Urothelium cell line (cell line): Measurements from ENCODE around the gene DIP2A.
"Not testable (repeated sequence)": the region's sequence is repeated elsewhere in the genome, so short reads cannot be mapped to it uniquely, and the experiment has no call there.

ENCODE experiments used
- DNase-seq: peaks from one replicate; pipeline ENCODE4 v3.0.0; 2011; ENCODE audit warnings: low spot score, mixed read lengths
- FAIRE-seq: peaks from 2 replicates; lab custom pipeline; 2011; peaks lifted over from hg19 to GRCh38; lab: Jason Lieb, UNC

The DIP2A gene

DNA sequence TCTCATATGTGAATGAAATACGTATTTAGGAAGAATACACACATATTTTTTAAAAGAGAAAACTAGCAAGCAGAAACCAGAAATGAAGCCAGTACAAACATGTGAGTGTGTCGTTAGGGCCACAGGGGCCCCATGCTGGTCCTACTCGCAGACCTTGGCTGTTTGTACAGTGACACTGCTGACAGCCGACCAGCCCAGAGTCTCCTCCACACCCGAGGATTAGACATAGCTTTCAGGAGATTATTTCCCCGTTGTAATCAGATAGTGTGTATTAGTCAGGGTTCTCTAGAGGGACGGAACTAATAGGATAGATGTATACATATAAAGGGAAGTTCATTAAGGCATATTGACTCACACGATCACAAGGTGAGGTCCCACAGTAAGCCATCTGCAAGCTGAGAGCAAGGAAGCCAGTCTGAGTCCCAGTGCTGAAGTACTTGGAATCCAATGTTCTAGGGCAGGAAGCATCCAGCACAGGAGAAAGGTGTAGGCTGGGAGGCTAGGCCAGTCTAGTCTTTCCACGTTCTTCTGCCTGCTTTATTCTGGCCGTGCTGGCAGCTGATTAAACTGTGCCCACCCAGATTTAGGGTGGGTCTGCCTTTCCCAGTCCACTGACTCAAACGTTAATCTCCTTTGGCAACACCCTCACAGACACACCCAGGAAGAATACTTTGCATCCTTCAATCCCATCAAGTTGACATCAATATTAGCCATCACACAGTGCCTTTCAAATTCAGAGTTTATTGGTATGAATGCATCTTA lies 51.2 kb downstream of the DIP2A start:
- DNase-seq (no peak), FAIRE-seq (no peak)

- no peak for FAIRE-seq
- DNase-seq: no peak
Measured at GRCh38 chr21:46515109-46515508, 56.4 kb downstream of the DIP2A start.

DNA sequence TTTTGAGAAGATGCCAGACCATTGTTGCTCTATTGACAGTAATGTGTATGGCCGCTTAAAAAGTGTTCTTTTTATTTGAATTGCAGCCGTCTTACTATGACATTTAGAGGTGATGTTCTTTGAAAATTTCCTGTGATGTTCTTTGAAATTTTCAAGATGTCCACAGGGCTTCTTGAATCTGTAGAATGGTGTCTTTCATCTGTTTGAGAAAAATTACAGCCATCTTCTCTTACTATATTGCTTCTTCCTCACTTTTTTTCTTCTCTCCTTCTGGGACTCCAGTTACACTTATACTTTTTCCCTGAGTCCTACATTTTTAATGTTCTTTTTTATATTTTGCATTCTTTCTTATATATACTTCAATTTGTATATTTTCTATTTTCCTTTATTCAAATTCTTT lies 57.4 kb downstream of the DIP2A start:
- DNase-seq (no peak), FAIRE-seq (no peak)

DNA sequence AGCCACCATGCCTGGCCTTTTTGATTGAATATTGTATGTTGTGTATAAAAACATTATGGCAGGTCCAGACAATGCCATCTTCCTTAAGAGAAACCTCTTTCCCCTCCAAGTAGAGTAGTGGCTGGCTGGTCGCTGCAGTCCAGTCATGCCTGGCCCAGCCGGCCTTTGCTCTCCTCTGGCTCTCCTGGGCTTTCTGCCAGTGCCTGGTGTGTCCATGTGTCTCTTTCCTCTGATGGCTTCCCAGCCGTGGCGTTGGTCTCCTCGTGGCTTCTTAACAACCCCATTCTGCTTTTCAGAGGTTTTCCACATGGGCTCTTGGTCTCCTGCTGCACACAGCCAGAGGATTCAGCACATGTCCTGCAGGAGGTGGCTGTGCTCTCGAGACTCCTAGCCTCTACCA lies 58.7 kb downstream of the DIP2A start:
- no peak for DNase-seq
- no peak for FAIRE-seq

DNA sequence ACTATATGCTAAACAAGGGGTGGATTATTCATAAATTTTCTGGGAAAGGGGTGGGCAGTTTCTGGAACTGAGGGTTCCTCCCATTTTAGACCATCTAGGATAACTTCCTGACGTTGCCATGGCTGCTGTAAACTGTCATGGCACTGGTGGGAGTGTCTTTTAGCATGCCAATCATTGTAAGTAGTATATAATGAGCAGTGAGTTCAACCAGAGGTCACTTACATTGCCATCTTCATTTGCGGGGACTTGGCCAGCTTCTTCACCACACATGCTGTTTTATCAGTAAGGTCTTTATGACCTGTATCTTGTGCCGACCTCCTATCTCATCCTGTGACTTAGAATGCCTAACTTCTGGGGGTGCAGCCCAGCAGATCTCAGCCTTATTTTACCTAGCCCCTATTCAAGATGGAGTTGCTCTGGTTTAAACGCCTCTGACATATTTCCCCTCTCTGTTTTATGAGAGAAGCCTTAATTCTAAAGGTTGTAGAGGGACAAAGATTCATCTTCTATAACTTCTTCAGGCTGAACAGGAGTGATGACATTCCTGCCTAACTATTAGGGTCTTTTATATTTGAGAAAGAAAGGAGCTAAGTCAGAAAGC lies 60.4 kb downstream of the DIP2A start:
- FAIRE-seq (no peak), DNase-seq (no peak)

- FAIRE-seq, DNase-seq: not testable (repeated sequence)
Measured at GRCh38 chr21:46527393-46527792, 68.7 kb downstream of the DIP2A start.

- no peak for FAIRE-seq
- DNase-seq: no peak
Measured at GRCh38 chr21:46527801-46528200, 69.1 kb downstream of the DIP2A start.

DNA sequence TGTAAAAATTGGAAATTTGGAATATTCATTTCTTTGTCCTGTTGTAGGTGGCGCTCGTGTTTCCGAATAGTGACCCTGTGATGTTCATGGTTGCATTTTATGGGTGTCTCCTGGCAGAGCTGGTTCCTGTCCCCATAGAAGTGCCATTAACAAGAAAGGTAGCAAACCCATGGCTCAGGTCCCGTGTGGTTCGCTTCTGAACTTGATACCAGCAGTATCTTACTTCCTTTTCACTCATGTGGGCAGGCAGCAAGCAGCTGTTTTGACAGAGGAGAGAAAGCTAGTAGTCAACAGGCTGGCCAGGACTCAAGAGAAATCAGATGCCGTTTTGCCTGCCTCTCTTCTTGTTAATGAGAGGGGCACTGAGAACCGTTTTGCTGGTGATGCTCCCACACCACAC lies 73.4 kb downstream of the DIP2A start:
- no peak for DNase-seq
- FAIRE-seq: no peak

GRCh38 chr21:46537026-46537425 lies 78.3 kb downstream of the DIP2A start:
- DNase-seq (no peak), FAIRE-seq (no peak)

DNA sequence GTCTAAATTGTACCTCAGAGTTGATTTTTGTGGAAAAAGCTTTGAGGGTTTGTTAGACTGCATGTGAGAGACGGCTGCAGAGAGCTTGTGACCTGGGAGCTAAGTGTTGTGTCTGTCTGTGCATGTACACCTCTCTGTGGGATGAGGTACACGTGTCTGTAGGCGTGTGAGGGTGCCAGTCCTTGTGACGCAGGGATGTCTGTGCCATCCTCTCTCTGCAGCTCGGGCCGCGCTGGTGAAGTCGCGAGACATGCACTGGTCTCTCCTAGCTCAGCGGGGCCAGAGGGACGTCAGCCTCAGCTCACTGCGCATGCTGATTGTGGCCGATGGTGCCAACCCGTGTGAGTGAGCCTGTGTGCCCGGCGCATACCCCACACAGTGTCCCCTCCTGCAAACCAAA lies 79.6 kb downstream of the DIP2A start:
- no peak for DNase-seq
- no peak for FAIRE-seq

- DNase-seq (no peak), FAIRE-seq (no peak)
Measured at GRCh38 chr21:46538851-46539666, 80.4 kb downstream of the DIP2A start.

DNA sequence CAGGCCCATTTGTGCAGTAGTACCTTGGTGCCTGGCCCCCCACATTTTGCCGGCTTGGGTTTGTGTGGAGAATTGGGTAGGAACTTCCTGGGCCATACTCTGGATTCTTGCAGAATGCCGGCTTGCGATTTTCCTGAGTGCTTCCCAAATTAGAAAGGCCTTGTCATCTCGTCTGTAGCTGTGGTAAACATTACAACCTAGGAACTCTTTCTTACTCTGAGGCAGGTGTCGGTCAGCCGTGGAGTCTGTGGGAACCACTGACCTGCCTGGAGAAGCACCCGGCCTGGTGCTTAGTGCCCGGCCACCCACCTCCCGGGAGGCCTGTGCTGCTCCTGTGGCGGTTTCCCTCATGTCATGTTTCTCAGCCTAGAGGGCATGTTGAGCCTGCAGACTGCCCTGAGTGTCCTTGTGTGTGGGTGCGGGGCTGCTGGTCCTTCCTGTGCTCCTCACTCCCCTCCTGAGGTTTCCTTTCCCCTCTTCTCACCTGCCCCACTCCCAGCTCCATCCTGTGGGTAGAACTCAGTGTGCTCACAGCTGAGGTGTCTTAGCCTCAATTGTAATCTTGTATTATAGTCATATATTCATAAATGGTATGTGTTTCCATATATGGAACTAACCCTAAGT lies 81.5 kb downstream of the DIP2A start:
- no peak for FAIRE-seq
- no peak for DNase-seq

- no peak for FAIRE-seq
- DNase-seq: no peak
Measured at GRCh38 chr21:46542588-46543124, 84.0 kb downstream of the DIP2A start.

GRCh38 chr21:46543306-46543705 lies 84.6 kb downstream of the DIP2A start:
- FAIRE-seq (no peak), DNase-seq (no peak)

GRCh38 chr21:46544003-46544402 lies 85.3 kb downstream of the DIP2A start:
- DNase-seq (no peak), FAIRE-seq (no peak)

GRCh38 chr21:46544824-46545223 lies 86.1 kb downstream of the DIP2A start:
- DNase-seq: no peak

GRCh38 chr21:46545363-46545762 lies 86.7 kb downstream of the DIP2A start:
- FAIRE-seq (no peak), DNase-seq (no peak)

More at GRCh38 chr21:46544824-46545223, 86.1 kb downstream of the DIP2A start:
- no peak for FAIRE-seq

DNA sequence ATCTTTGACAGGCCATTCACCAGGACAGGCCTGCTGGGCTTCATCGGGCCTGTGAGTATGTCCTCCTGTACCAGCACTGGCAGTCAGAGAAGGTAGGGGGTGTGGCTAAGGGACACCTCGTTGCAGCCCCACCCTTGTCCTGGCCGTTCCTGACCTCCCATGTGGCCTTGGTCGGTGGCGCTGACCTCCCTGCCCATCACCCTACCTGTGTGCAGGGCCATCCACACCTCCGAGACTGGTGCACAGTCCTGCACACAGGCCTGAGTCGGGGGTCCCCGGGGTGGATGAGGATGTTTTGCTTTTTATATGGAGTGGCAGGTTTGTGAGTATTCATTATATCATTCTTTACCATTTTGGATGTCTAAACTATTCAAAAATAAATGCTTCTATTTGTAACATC lies 87.2 kb downstream of the DIP2A start:
- FAIRE-seq (no peak), DNase-seq (no peak)

- FAIRE-seq: no peak
- DNase-seq: no peak
Measured at GRCh38 chr21:46546799-46547198, 88.1 kb downstream of the DIP2A start.

GRCh38 chr21:46549650-46550049 lies 91.0 kb downstream of the DIP2A start:
- DNase-seq: no peak
- FAIRE-seq: no peak
